SK-N-SH treated with all-trans-retinoic acid at 6 μM for 48 hours (cell line): Measurements from ENCODE around the gene ZBTB17.
"Not testable (repeated sequence)": the region's sequence is repeated elsewhere in the genome, so short reads cannot be mapped to it uniquely, and the experiment has no call there.

Experiments
- ATAC-seq: fragments of 200-7000 bp; cut with Tn5 transposase; 3 replicates; pipeline ENCODE4 v1.9.1; 2020; ENCODE audit warnings: mild to moderate bottlenecking, moderate library complexity
- ARNTL ChIP-seq: fragments of 450-650 bp; formaldehyde crosslinking; IDR thresholded peaks from 2 replicates; pipeline ENCODE4 v1.5.0; 2020; ENCODE audit warnings: low read depth, mild to moderate bottlenecking, moderate library complexity, borderline replicate concordance
- CSDC2 ChIP-seq: fragments of 250-450 bp; sonication (Bioruptor Pico); IDR thresholded peaks from 2 replicates; pipeline ENCODE4 v1.5.0; 2020; ENCODE audit warnings: mild to moderate bottlenecking, moderate library complexity
- ESRRG ChIP-seq: fragments of 250-450 bp; sonication (Bioruptor Pico); IDR thresholded peaks from 2 replicates; pipeline ENCODE4 v1.6.1; 2021; ENCODE audit warnings: mild to moderate bottlenecking
- GLIS3 ChIP-seq: fragments of 250-450 bp; sonication (Bioruptor Pico); IDR thresholded peaks from 2 replicates; pipeline ENCODE4 v1.5.0; 2020; ENCODE audit warnings: mild to moderate bottlenecking, moderate library complexity
- ISL1 ChIP-seq: fragments of 250-450 bp; sonication (Bioruptor Pico); IDR thresholded peaks from 2 replicates; pipeline ENCODE4 v2.1.2; 2022; ENCODE audit warnings: mild to moderate bottlenecking, moderate library complexity
- PPARA ChIP-seq: fragments of 250-450 bp; sonication (Bioruptor Pico); IDR thresholded peaks from 2 replicates; pipeline ENCODE4 v1.5.0; 2020; ENCODE audit warnings: mild to moderate bottlenecking, borderline replicate concordance
- SNAI2 ChIP-seq: fragments of 250-450 bp; sonication (Bioruptor Pico); IDR thresholded peaks from 2 replicates; pipeline ENCODE4 v1.5.0; 2020; ENCODE audit warnings: mild to moderate bottlenecking, moderate library complexity
- TOX ChIP-seq: fragments of 250-450 bp; sonication (Bioruptor Pico); IDR thresholded peaks from 2 replicates; pipeline ENCODE4 v1.8.0; 2021; ENCODE audit warnings: mild to moderate bottlenecking, moderate library complexity, borderline replicate concordance
- ZC3H10 ChIP-seq: fragments of 250-450 bp; sonication (Bioruptor Pico); IDR thresholded peaks from 2 replicates; pipeline ENCODE4 v1.5.1; 2021; ENCODE audit warnings: mild to moderate bottlenecking, moderate library complexity
- ZFP3 ChIP-seq: fragments of 250-450 bp; sonication (Bioruptor Pico); IDR thresholded peaks from 2 replicates; pipeline ENCODE4 v1.5.0; 2020; ENCODE audit warnings: mild to moderate bottlenecking, moderate library complexity
- ZFP30 ChIP-seq: fragments of 450-650 bp; formaldehyde crosslinking; IDR thresholded peaks from 2 replicates; pipeline ENCODE4 v1.5.0; 2022; ENCODE audit warnings: mild to moderate bottlenecking, moderate library complexity
- ZNF565 ChIP-seq: fragments of 450-650 bp; formaldehyde crosslinking; conservative IDR thresholded peaks from 2 replicates; pipeline ENCODE4 v1.5.0; 2020; ENCODE audit warnings: low read depth, mild to moderate bottlenecking, moderate library complexity
- ZNF70 ChIP-seq: fragments of 450-650 bp; formaldehyde crosslinking; IDR thresholded peaks from 2 replicates; pipeline ENCODE4 v1.5.0; 2020; ENCODE audit warnings: mild to moderate bottlenecking, moderate library complexity
- ZNF8 ChIP-seq: fragments of 450-650 bp; formaldehyde crosslinking; IDR thresholded peaks from 2 replicates; pipeline ENCODE4 v1.5.0; 2020; ENCODE audit warnings: mild to moderate bottlenecking, moderate library complexity
- TF ChIP-seq, protein P1 (sequence below): fragments of 250-450 bp; sonication (Bioruptor Pico); IDR thresholded peaks from 2 replicates; pipeline ENCODE4 v1.8.0; 2021; ENCODE audit warnings: low read depth, mild to moderate bottlenecking, moderate library complexity, borderline replicate concordance
- TF ChIP-seq, protein P2 (sequence below): fragments of 250-450 bp; sonication (Bioruptor Pico); IDR thresholded peaks from 2 replicates; pipeline ENCODE4 v1.5.1; 2020; ENCODE audit warnings: low read depth, mild to moderate bottlenecking, moderate library complexity
- TF ChIP-seq, protein P3 (sequence below): fragments of 250-450 bp; sonication (Bioruptor Pico); IDR thresholded peaks from 2 replicates; pipeline ENCODE4 v1.8.0; 2020; ENCODE audit warnings: mild to moderate bottlenecking, moderate library complexity, borderline replicate concordance
- TF ChIP-seq, protein P4 (sequence below): fragments of 250-450 bp; sonication (Bioruptor Pico); IDR thresholded peaks from 2 replicates; pipeline ENCODE4 v1.5.0; 2020; ENCODE audit warnings: mild to moderate bottlenecking, moderate library complexity

ZBTB17 gene

DNA sequence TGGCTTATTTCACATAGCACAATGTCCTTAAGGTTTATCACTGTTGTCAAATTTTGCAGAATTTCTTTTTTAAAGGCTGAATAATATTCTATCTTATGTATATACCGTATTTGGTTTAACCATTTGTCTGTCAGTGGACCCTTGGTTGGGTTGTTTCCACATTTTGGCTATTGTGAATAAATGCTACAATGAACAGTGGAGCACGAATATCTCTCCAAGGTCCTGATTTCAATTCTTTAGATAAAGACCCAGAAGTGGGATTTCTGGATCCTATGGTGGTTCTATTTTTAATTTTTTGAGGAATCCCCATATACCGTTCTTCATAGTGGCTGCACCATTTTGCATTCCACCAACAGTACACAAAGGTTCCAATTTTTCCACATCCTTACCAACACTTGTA lies 5.8 kb upstream of the ZBTB17 start (continued):
- TF ChIP-seq, protein P1, sequence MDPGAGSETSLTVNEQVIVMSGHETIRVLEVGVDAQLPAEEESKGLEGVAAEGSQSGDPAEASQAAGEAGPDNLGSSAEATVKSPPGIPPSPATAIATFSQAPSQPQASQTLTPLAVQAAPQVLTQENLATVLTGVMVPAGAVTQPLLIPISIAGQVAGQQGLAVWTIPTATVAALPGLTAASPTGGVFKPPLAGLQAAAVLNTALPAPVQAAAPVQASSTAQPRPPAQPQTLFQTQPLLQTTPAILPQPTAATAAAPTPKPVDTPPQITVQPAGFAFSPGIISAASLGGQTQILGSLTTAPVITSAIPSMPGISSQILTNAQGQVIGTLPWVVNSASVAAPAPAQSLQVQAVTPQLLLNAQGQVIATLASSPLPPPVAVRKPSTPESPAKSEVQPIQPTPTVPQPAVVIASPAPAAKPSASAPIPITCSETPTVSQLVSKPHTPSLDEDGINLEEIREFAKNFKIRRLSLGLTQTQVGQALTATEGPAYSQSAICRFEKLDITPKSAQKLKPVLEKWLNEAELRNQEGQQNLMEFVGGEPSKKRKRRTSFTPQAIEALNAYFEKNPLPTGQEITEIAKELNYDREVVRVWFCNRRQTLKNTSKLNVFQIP (CRISPR knock-in tag): no peak
- TF ChIP-seq SNAI2: no peak
- TF ChIP-seq ZC3H10: no peak
- TF ChIP-seq TOX (CRISPR knock-in tag): no peak
- no peak for TF ChIP-seq ARNTL (CRISPR knock-in tag)

DNA sequence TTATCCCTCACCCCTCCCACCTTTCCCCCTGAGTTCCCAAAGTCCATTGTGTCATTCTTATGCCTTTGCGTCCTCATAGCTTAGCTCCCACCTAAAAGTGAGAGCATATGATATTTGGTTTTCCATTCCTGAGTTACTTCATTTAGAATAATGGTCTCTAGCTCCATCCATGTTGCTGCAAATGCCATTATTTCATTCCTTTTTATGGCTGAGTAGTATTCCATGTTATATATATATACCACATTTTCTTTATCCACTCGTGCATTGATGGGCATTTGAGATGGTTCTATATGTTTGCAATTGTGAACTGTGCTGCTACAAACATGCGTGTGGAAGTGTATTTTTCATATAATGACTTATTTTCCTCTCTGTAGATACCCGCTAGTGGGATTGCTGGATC lies 2.0 kb upstream of the ZBTB17 start:
- TF ChIP-seq ZNF8 (CRISPR knock-in tag): peak; percentile 66; the same call in 1 of the 2 replicates
- ATAC-seq: not testable (repeated sequence)

DNA sequence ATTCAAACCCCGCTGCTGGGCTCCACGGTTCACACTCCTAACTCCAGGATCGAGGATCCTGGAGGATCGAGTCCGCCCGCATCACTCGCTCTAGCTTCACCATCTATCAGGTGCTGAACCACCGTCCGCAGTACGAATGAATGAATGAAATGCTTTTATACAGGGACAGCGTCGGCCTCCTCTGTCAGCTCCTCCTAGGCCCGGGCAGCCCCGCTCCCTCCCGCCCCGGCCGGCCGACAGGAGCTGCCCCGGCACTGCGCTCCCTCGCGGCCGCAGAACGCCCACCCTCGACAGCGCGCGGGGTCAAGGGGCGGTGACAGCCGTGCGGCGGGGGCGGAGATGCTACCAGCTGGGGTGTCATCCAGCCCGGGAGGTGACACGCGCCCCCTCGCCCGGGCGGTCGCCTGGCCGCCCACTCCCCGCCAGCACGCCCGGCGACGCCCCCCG lies 520 bp downstream of the ZBTB17 start:
- peak; percentile 90 for ATAC-seq
- TF ChIP-seq, protein P2, sequence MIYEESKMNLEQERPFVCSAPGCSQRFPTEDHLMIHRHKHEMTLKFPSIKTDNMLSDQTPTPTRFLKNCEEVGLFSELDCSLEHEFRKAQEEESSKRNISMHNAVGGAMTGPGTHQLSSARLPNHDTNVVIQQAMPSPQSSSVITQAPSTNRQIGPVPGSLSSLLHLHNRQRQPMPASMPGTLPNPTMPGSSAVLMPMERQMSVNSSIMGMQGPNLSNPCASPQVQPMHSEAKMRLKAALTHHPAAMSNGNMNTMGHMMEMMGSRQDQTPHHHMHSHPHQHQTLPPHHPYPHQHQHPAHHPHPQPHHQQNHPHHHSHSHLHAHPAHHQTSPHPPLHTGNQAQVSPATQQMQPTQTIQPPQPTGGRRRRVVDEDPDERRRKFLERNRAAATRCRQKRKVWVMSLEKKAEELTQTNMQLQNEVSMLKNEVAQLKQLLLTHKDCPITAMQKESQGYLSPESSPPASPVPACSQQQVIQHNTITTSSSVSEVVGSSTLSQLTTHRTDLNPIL (CRISPR knock-in tag): no peak
- TF ChIP-seq ZNF565: no peak
- no peak for TF ChIP-seq SNAI2
- TF ChIP-seq ZFP30: no peak
- TF ChIP-seq, protein P3, sequence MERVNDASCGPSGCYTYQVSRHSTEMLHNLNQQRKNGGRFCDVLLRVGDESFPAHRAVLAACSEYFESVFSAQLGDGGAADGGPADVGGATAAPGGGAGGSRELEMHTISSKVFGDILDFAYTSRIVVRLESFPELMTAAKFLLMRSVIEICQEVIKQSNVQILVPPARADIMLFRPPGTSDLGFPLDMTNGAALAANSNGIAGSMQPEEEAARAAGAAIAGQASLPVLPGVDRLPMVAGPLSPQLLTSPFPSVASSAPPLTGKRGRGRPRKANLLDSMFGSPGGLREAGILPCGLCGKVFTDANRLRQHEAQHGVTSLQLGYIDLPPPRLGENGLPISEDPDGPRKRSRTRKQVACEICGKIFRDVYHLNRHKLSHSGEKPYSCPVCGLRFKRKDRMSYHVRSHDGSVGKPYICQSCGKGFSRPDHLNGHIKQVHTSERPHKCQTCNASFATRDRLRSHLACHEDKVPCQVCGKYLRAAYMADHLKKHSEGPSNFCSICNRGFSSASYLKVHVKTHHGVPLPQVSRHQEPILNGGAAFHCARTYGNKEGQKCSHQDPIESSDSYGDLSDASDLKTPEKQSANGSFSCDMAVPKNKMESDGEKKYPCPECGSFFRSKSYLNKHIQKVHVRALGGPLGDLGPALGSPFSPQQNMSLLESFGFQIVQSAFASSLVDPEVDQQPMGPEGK: no peak
- TF ChIP-seq TOX (CRISPR knock-in tag): no peak
- TF ChIP-seq, protein P4, sequence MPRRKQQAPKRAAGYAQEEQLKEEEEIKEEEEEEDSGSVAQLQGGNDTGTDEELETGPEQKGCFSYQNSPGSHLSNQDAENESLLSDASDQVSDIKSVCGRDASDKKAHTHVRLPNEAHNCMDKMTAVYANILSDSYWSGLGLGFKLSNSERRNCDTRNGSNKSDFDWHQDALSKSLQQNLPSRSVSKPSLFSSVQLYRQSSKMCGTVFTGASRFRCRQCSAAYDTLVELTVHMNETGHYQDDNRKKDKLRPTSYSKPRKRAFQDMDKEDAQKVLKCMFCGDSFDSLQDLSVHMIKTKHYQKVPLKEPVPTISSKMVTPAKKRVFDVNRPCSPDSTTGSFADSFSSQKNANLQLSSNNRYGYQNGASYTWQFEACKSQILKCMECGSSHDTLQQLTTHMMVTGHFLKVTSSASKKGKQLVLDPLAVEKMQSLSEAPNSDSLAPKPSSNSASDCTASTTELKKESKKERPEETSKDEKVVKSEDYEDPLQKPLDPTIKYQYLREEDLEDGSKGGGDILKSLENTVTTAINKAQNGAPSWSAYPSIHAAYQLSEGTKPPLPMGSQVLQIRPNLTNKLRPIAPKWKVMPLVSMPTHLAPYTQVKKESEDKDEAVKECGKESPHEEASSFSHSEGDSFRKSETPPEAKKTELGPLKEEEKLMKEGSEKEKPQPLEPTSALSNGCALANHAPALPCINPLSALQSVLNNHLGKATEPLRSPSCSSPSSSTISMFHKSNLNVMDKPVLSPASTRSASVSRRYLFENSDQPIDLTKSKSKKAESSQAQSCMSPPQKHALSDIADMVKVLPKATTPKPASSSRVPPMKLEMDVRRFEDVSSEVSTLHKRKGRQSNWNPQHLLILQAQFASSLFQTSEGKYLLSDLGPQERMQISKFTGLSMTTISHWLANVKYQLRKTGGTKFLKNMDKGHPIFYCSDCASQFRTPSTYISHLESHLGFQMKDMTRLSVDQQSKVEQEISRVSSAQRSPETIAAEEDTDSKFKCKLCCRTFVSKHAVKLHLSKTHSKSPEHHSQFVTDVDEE (CRISPR knock-in tag): no peak
- no peak for TF ChIP-seq PPARA (CRISPR knock-in tag)
- TF ChIP-seq ZNF70 (CRISPR knock-in tag): no peak
- TF ChIP-seq ZNF8 (CRISPR knock-in tag): no peak
- TF ChIP-seq, all 23 proteins: peak for 0

DNA sequence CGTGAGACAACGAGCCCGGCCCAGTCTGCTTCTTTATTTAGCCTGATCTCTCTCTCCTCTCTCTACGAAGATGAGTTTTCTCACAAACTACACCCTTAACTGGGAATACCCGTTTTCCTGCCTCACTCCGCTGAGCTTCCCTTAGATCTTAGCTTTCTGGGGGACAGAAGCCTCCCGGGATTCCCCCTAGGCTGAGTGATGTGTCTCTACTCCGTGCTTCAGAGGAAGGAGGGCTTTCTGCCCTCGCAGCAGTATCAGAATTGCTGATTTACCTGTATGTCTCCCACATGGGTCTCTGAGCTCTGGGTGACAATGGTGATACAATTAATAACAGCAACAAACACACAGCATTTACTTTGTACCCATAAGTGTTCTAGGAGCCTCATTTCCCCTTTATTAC lies 1.0 kb downstream of the ZBTB17 start:
- TF ChIP-seq ZFP30: no peak
- no peak for TF ChIP-seq ZNF70 (CRISPR knock-in tag)
- TF ChIP-seq, protein P4 (CRISPR knock-in tag): no peak
- no peak for TF ChIP-seq CSDC2 (CRISPR knock-in tag)
- TF ChIP-seq ZC3H10: no peak
- no peak for TF ChIP-seq ZFP3 (CRISPR knock-in tag)
- no peak for TF ChIP-seq TOX (CRISPR knock-in tag)
- TF ChIP-seq ZNF8 (CRISPR knock-in tag): no peak
- TF ChIP-seq ESRRG: no peak
- no peak for TF ChIP-seq PPARA (CRISPR knock-in tag)
- TF ChIP-seq SNAI2: no peak
- TF ChIP-seq ISL1 (CRISPR knock-in tag): no peak
- TF ChIP-seq GLIS3 (CRISPR knock-in tag): no peak
- TF ChIP-seq ZNF565: no peak
- TF ChIP-seq, protein P1 (CRISPR knock-in tag): no peak
- ATAC-seq: no peak
